ENCODE data around the gene SLC4A4.
"Not testable (repeated sequence)": the region's sequence is repeated elsewhere in the genome, so short reads cannot be mapped to it uniquely, and the experiment has no call there.

The SLC4A4 gene

GRCh38 chr4:71360844-71361243 is 22.0 kb downstream of the SLC4A4 start:
- no peak for DNase-seq

GRCh38 chr4:71361476-71361875 is 22.7 kb downstream of the SLC4A4 start:
- DNase-seq, result no peak

GRCh38 chr4:71366766-71367165 is 27.9 kb downstream of the SLC4A4 start:
- DNase-seq, result no peak

DNA sequence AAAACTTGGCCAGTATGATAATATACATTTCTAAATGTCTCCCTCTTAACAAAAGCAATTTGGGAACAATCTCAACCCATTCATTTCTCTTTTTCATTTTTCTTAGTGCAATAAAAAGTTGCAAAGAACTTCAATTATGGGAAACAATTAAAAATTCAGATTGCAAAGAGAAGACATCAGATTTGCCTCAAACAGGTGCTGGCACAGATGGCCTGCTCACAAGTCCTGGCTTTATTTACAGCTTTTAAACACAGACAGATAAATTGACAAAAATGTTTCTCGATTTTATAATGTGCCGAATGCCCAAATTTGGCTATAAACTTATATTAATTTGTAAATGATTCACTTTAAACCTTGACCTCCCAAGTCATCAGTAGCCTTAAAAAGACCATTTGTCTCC is 28.7 kb downstream of the SLC4A4 start:
- DNase-seq, result no peak

DNA sequence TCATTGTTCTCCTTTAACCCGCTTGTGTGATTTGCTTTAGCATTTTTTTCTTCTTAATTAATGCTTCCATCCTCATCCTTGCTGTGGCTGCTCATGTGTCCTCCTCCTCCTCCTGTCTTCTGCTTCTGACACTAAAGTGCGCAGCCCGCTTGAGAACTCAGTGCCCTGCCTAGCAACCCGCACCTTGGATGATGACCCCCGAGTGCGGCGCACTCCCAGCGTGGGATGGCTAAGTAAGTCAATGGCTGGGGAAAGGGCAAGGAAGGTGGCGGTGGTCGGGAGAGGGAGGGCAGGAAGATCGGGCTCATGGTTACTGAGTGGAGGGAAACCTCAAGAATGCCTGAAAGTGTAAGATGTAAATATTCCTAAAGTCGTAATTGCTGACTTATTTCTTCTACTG is 30.1 kb downstream of the SLC4A4 start:
- DNase-seq, result no peak

DNA sequence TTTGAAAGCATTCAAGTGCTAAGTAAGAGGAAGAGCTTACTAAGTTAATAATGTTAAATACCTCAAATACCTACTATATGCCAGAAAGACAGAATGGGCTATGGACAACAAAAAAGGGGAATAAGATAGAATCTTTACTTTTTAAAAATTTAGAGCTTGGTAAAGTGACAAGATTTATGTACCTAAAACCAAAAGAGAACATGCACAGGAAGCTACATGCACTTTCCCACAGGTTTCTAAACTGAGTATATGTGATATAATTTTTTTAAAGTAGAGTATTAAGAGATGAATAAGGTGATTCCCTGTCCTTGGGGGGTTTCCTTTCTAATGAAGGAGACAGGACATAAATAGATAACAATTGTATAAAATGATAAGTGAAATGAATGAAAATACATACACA is 30.7 kb downstream of the SLC4A4 start:
- DNase-seq, result no peak

- DNase-seq, result no peak
Measured at GRCh38 chr4:71375494-71375893, 36.7 kb downstream of the SLC4A4 start.

DNA sequence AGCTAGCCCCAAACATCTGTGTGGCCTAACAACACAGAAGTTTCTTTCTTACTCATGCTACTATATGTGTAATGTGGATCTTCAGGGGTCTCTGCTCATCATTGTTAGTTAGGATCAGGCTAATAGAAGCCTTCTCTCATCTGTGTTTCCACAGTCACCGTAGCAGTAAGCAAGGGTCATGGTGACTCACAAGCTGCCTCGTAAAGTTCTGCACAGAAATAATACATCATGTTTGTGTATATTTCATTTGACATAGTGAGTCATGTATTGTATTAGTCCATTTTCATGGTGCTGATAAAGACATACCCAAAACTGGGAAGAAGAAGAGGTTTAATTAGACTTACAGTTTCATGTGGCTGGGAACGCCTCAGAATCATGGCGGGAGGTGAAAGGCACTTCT is 38.7 kb downstream of the SLC4A4 start:
- no peak for DNase-seq

DNA sequence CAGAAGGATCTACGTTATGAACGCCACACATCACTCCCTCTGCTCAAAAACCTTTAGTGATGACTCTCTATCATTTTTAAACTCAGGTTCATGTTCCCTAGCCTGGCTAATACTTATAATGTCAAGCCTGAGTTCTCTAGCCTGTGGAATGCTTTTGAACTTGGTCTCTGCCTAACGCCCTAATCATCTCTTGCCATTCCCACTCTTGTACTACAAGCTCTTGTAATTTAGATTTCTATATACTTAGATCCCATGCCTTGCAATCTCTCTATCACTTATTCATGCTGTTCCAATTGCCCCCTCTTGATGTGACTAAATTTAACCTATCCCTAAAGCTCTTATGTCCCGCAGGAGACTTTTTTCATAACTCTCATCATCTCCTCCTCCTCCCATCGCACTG is 40.3 kb downstream of the SLC4A4 start:
- no peak for DNase-seq

DNA sequence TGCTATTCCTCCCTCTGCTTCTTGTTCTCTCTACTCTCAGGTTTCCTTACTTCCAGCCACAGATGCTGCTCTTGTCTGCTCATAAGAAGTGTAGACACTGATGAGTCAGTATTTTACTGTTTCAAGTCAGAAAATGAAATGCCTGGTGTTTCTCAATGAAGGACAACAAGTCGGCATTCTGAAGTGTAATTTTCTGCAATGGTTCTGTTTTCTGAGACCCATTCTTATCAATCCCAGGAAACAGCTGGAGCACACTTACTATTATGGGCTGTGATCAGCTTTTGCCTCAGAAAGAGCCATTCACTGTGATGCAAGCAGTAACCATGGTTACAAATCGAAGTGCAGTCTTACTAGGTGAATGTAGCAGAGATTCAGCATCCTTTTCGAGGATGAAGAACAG is 42.0 kb downstream of the SLC4A4 start:
- no peak for DNase-seq

DNA sequence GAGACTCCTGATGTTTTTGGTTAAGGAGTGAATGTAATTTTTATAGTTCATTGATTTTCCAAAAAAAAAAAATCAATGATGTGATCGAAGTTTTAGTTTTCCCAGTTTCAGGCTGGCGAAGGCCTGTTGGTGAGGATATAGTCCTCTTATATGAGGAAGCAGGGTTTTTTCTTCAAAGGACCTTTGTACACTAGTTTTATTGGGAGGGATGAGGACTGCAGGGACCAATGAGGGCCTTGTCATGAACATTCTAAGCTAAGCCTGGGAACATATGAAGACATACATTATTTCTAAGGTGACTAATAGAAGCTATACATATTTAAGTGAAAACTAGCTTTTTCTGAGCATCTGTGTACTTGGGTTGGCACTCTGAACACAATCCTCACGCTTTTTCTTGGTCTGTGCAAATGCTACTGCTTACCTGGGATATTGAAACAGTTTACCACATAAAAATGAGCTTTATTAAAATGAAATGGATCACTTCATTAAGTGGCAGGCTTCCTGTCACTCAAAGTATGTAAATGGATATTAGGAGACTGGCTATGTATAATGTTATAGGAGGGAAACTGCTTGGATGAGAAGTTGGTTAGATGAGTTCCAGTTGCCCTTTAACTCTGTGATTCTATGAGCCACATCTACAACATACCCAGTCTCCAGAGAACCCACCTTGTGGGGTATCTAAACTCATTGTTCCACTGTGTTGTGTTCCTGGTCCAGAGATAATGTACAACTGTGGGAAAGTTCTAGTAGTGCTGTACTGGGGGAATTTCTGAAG is 43.5 kb downstream of the SLC4A4 start:
- DNase-seq, result no peak

GRCh38 chr4:71382900-71383560 is 44.2 kb downstream of the SLC4A4 start:
- DNase-seq, result no peak

DNA sequence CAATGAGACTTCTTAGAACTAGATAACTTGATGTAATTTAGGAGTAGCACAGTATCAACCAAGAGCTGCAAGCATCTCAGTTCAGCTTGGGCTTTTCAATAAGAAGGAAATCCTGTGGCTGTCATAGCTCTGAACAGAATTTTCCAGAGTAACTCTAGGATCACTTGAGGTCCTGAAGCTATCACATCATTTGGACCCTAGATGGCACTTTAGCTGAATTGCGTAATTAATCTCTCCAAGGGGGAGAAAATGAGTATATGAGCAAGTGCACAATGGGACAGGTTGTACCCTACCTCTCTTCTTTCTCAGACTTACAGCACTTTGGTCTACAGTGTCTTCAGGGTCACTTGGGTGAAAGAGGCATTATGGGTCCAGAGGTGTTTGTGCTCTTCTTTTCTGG is 45.2 kb downstream of the SLC4A4 start:
- no peak for DNase-seq

GRCh38 chr4:71389149-71389827 is 50.5 kb downstream of the SLC4A4 start:
- DNase-seq, result no peak

- no peak for DNase-seq
Measured at GRCh38 chr4:71392109-71392508, 53.3 kb downstream of the SLC4A4 start.

DNA sequence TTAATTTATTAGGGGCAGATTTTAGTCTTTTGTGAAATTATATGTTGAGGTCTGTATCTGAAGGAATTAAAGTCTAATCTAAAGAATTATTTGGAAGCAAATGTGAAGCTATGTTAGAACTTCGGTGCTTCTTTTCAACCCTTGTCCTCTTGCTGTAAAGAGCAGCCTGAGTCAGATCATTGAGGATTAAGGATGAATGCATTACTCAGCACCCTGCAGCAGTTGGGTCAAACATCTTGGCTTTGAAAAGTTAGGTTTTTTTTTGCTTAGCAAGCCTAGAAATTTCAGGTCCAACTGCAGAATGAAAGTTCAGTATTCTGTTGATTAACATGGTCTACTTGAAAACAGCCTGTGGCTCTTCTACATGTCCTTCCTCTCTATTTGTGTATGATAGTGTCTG is 57.6 kb downstream of the SLC4A4 start:
- no peak for DNase-seq

DNA sequence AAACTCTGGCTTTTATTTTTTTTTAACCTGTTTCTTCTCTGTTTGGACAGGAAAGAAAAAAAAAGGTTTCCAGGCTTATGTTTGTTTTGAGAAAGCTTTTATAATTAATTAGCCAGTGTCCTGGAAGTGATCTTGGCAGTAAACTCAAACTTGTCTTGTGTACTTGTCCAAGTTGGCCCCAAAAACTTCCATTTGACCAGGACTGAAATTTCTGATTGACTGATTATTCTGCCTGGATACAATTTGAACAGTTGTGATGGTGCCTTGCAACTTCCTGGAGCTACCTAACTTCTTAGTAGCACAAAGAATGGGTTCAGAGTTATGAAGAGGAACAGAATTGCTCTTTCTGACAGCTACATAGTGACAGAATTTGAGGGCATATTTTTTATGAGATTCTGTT is 62.0 kb downstream of the SLC4A4 start:
- no peak for DNase-seq

- DNase-seq, result no peak
Measured at GRCh38 chr4:71402616-71403015, 63.8 kb downstream of the SLC4A4 start.

DNA sequence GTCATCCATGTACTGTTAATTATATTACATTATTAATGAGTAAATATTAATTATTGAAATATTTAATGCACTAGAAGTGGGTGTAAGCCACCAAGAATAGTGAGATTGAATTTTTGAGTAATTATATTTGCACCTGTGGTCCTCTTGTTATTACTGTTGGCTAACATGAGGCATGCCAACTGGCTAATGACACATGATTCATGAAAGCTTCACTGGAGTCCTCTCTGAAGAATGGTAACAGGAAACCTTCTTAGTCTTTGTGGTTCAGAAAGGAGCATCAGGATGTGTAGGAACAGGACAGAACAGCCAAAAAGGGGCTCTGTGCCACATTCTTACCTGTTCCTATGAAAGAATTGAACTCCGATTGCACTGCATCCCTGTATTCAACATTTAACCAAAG is 65.2 kb downstream of the SLC4A4 start:
- no peak for DNase-seq

DNA sequence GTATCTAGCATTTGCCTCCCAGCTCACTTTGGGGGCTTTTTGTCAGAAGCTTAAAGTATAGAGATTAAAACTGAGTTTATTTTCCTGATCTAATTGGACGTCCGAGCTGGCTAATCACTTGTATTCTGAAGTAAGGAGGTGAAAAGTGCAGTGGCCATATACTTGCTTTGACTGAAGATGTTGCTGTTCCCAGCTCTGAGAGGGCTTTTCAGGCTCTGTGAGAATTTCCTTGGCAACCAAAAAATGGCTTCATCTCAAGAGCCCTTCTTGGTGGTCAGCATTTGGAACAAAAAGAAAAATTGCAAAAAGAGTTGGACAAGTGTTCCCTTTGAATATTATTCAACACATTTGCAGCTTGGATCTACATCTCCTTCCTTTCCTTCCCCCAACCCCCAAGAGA is 67.0 kb downstream of the SLC4A4 start:
- no peak for DNase-seq

DNA sequence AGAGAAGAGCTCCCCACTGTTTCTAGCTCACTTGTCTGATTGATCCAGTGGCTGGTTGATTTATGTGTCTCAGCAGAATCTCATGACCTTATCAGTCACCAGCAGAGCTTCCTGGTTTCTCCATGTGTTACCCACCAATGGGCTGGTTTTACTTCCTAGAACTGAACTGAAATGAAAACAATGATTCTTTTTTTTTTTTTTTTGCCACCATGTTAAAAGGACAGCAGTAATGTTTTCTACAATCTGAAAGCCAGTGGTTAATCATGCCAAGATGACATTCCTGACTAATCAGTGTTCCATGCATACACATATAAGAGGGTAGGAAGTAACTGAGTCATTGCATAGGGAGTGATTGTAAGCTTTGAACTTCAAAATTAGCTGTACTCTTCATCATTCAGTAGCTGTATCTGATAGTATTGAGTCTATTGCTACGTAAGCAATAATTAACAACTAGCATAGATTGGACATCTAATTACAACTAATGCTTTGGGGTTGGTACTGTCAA is 67.7 kb downstream of the SLC4A4 start:
- DNase-seq, result no peak

DNA sequence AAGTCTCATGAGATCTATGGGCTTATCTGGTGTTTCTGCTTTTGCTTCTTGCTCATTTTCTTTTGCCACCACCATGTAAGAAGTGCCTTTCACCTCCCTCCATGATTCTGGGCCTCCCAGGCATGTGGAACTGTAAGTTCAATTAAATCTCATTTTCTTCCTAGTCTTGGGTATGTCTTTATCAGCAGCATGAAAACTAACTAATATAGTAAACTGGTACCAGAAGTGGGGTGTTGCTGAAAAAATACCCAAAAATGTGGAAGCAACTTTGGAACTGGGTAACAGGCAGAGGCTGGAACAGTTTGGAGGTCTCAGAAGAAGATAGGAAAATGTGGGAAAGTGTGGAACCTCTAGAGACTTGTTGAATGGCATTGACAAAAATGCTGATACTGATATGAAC is 70.1 kb downstream of the SLC4A4 start:
- not testable (repeated sequence) for DNase-seq

- DNase-seq, result no peak
Measured at GRCh38 chr4:71411981-71412380, 73.2 kb downstream of the SLC4A4 start.

- no peak for DNase-seq
Measured at GRCh38 chr4:71415491-71415890, 76.7 kb downstream of the SLC4A4 start.
